ENCODE data around the gene TDP2. TPM values are rescaled to one million over a fixed set of nuclear protein-coding genes. Genes with fewer than 3 reads are reported as not detected.
"Not testable (repeated sequence)": the region's sequence is repeated elsewhere in the genome, so short reads cannot be mapped to it uniquely, and the experiment has no call there.

The TDP2 gene
- total and polyA plus RNA-seq, 8 donors, result 18.7 to 112 (median 27.5) TPM

GRCh38 chr6:24683297-24684296 is 16.9 kb upstream of the TDP2 start:
- Histone ChIP-seq H3K36me3 (peaks cover 0 to 11% (median 2%) of the 10 kb centered on the region in 4 donors), H3K4me1 (peaks cover 0 to 6% (median 0%) of the 10 kb centered on the region in 4 donors), H3K27ac (no peak overlapping the region), H3K9me3 (no peaks in the 10 kb centered on the region), H3K4me3 (no peak overlapping the region), H3K27me3 (no peaks in the 10 kb centered on the region)
- WGBS, 5 donors, result 68 to 82% (median 74%) methylated on average over 12 of the region's 12 CpGs
- DNase-seq, result no peak
- TF ChIP-seq POLR2A (IDR thresholded peaks at IDR 0.05) (no peak), POLR2AphosphoS5 (IDR thresholded peaks at IDR 0.05) (no peak), EP300 (IDR thresholded peaks at IDR 0.05) (no peak), CTCF (IDR thresholded peaks at IDR 0.05) (no peak)
- intact Hi-C loops (cut with DNase I; ENCODE audit: low total_unique reads), result no loop called here

- TF ChIP-seq POLR2A (IDR thresholded peaks at IDR 0.05) (no peak), POLR2AphosphoS5 (IDR thresholded peaks at IDR 0.05) (no peak), CTCF (IDR thresholded peaks at IDR 0.05) (no peak), EP300 (IDR thresholded peaks at IDR 0.05) (no peak)
- no peaks in the 10 kb centered on the region for H3K27me3 ChIP-seq
- H3K4me3 ChIP-seq, result no peak overlapping the region
- H3K27ac ChIP-seq, result no peak overlapping the region
- peaks cover 0 to 8% (median 0%) of the 10 kb centered on the region in 4 donors for H3K4me1 ChIP-seq
- intact Hi-C loops (cut with DNase I; ENCODE audit: low total_unique reads), result no loop called here
- no peaks in the 10 kb centered on the region for H3K9me3 ChIP-seq
- WGBS, 5 donors, result 79 to 86% (median 82%) methylated on average over 7 of the region's 7 CpGs
- no peak for DNase-seq
- no peaks in the 10 kb centered on the region for H3K36me3 ChIP-seq
These were observed 13.9 kb upstream of the TDP2 start for GRCh38 chr6:24680582-24680981.

- intact Hi-C loops (cut with DNase I; ENCODE audit: low total_unique reads); H3K27me3 ChIP-seq; H3K4me3 ChIP-seq; H3K4me1 ChIP-seq; H3K27ac ChIP-seq; H3K36me3 ChIP-seq; H3K9me3 ChIP-seq; DNase-seq: not testable (repeated sequence)
- WGBS, 5 donors, result 49 to 79% (median 68%) methylated on average over 10 to 11 of the region's 11 CpGs
These were observed 12.2 kb upstream of the TDP2 start for GRCh38 chr6:24678792-24679352.

GRCh38 chr6:24673625-24674024 is 6.9 kb upstream of the TDP2 start:
- no peak overlapping the region for H3K4me3 ChIP-seq
- WGBS, 5 donors, result 76 to 91% (median 86%) methylated on average over 2 of the region's 2 CpGs
- no peak for TF ChIP-seq POLR2A (IDR thresholded peaks at IDR 0.05)
- TF ChIP-seq POLR2AphosphoS5 (IDR thresholded peaks at IDR 0.05), result no peak
- no peak for TF ChIP-seq EP300 (IDR thresholded peaks at IDR 0.05)
- TF ChIP-seq CTCF (IDR thresholded peaks at IDR 0.05), result no peak
- no peaks in the 10 kb centered on the region for H3K36me3 ChIP-seq
- no peak overlapping the region for H3K27ac ChIP-seq
- peaks cover 0 to 7% (median 2%) of the 10 kb centered on the region in 4 donors for H3K4me1 ChIP-seq
- H3K9me3 ChIP-seq, result peaks cover 0 to 13% (median 0%) of the 10 kb centered on the region in 4 donors
- no peak for DNase-seq
- intact Hi-C loops (cut with DNase I; ENCODE audit: low total_unique reads), result no loop called here
- no peaks in the 10 kb centered on the region for H3K27me3 ChIP-seq

All from stomach (tissue), 9 donors.